Rectal smooth muscle tissue (tissue), 1 donor: Measurements from ENCODE around the gene IFNLR1.

Experiments
- H3K27ac ChIP-seq: one replicate; pipeline ENCODE4 v1.7.0; 2013; ENCODE audit warnings: low read depth, low read length, inconsistent platforms
- H3K27me3 ChIP-seq: one replicate; pipeline ENCODE4 v1.7.0; 2013; ENCODE audit warnings: low read length; ENCODE audit not compliant: control insufficient read depth, insufficient read depth
- H3K36me3 ChIP-seq: one replicate; pipeline ENCODE4 v1.7.0; 2013; ENCODE audit warnings: low read length; ENCODE audit not compliant: control insufficient read depth, insufficient read depth
- H3K4me1 ChIP-seq: one replicate; pipeline ENCODE4 v1.7.0; 2013; ENCODE audit warnings: low read length; ENCODE audit not compliant: control insufficient read depth, insufficient read depth
- H3K4me3 ChIP-seq: one replicate; pipeline ENCODE4 v1.7.0; 2013; ENCODE audit warnings: low read length
- H3K9ac ChIP-seq: one replicate; pipeline ENCODE4 v1.7.0; 2013; ENCODE audit warnings: low read length

IFNLR1 gene

DNA sequence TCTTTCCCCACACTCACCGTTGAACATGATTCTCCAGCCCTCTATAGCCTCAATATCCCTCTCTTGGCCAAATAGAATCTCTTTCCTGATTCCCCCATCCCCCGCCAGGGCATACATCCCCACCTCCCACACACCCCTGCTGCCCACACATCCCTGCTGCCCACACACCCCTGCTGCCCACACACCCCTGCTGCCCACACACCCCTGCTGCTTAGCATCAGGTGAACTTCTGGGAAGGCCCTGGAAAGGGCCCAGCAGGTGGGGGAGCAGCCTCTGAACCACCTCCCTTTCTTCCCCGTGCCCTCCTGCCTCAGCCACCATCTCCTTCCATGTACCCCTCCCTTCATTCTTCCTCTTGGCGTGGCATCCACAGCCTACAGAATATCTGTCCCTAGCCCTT lies 15.9 kb upstream of the IFNLR1 start:
- H3K4me1 ChIP-seq = no peaks in the 10 kb centered on the region
- no peak overlapping the region for H3K4me3 ChIP-seq
- H3K36me3 ChIP-seq = no peaks in the 10 kb centered on the region
- no peak overlapping the region for H3K27ac ChIP-seq
- no peak overlapping the region for H3K9ac ChIP-seq
- peaks cover 3% of the 10 kb centered on the region for H3K27me3 ChIP-seq

DNA sequence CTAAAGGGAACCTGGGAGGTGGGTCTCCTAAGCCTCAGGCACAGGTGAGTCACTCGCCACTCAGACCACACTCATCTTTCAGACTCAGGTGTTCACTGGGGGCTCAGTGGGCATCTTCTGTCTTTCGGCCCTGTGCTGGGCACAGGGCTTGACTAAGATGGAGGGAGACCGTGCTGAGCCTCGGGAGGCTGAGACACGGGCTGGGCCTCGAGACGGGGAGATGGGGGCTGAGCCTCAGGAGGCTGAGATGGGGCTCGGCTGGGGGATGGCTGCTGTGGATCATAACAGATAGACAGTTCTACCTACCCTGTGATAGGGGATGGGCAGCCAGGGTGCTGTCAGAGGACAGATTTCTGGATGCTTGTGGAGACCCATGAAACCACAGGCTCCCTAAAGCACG lies 15.5 kb upstream of the IFNLR1 start:
- peaks cover 3% of the 10 kb centered on the region for H3K27me3 ChIP-seq
- no peaks in the 10 kb centered on the region for H3K36me3 ChIP-seq
- H3K4me3 ChIP-seq = no peak overlapping the region
- no peak overlapping the region for H3K9ac ChIP-seq
- no peak overlapping the region for H3K27ac ChIP-seq
- H3K4me1 ChIP-seq = no peaks in the 10 kb centered on the region

DNA sequence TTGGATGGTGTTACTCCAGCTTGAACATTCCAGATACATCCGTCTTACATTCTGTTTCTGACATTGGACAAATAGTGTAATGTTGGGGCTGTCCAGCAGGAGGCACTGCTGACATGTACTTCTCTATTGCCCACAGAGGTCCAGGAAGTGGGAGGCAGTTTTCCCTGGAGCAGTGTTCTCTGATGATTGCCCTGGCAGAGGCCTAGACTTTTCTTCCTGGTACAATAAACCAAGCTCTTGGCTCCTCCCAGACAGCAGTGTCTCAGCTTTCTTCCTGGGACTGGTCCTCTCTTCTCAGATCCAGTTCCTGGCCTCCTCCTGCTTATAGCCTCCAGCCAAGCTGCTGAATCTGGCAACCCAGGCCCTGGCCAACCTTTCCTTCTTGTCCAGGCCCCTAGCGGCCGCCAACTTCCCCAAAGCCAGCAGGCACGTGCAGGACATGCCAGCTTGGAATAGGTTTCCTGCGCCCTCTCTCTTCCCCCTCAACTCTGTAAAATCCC lies 14.9 kb upstream of the IFNLR1 start:
- Histone ChIP-seq H3K4me1 (no peaks in the 10 kb centered on the region), H3K27ac (no peak overlapping the region), H3K36me3 (no peaks in the 10 kb centered on the region), H3K4me3 (no peak overlapping the region), H3K27me3 (peaks cover 3% of the 10 kb centered on the region), H3K9ac (no peak overlapping the region)

DNA sequence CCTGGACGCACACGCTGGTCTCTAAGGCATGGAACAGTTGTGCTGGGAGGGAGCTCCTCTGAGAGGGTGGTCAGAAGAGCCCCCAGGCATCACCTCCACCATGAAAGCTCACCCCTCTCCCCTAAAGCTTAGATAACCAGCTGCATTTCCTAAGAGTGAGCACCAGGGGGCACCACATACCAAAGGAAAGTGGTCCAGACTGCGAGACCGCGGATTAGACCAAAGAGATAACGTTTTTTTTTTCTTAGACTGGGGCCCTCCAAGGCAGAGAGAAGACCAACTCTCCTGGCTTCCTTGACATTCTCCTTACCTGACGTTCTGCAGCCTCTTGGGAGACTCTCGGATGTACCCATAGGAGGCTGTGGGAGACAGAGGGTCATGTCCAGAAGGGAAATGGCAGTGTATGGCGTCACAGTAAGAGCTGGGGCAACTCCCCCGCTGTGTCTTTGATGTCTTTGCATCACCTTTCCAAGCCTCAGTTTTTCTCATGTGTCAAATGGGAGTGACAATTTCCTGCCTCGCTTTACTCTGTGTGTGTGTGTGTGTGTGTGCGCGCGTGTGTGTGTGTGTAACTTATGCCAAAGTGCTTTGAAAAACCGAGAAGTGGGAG lies 12.3 kb upstream of the IFNLR1 start:
- H3K9ac ChIP-seq = no peak overlapping the region
- peak overlapping the region; percentile 37 for H3K4me3 ChIP-seq
- H3K27ac ChIP-seq = no peak overlapping the region

DNA sequence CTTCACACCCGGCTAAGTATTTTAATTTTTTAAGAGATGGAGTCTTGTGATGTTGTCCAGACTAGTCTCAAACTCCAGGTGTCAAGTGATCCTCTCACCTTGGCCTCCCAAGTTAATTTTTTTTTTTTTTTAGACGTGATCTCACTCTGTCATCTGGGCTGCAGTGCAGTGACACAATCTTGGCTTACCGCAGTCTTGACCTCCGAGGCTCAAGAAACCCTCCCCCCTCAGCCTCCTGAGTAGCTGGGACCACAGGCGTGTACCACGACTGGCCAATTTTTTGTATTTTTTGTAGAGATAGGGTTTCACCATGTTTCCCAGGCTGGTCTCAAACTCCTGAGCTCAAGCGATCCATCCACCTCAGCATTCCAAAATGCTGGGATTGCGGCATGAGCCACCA lies 11.7 kb upstream of the IFNLR1 start:
- H3K4me1 ChIP-seq = no peaks in the 10 kb centered on the region

More for the DNA sequence above, 12.3 kb upstream of the IFNLR1 start:
- Histone ChIP-seq H3K27me3 (no peaks in the 10 kb centered on the region), H3K4me1 (no peaks in the 10 kb centered on the region), H3K36me3 (no peaks in the 10 kb centered on the region)

DNA sequence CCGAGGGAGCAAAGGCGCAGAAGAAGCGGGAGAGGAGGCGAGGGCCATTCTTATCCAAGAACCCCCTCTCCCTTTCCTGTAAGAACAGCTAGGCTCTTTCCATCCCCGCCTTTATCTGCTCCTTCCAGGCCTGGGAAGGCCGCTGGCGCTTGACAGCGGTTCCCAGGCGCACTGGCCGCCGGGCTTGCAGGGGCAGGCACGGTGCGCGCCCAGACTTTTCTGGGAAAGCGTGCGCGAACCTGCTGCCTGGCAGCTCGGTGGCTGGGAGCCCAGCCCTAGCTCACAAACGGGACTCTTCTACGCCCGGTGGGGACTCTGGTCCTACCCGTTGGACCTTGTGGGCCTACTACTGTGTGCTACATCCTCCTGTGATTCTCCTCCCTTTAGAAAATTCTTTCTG lies 8.8 kb upstream of the IFNLR1 start:
- H3K36me3 ChIP-seq = no peaks in the 10 kb centered on the region
- no peaks in the 10 kb centered on the region for H3K27me3 ChIP-seq
- no peak overlapping the region for H3K27ac ChIP-seq
- H3K9ac ChIP-seq = no peak overlapping the region
- no peaks in the 10 kb centered on the region for H3K4me1 ChIP-seq
- no peak overlapping the region for H3K4me3 ChIP-seq

More for the DNA sequence above, 11.7 kb upstream of the IFNLR1 start:
- Histone ChIP-seq H3K4me3 (no peak overlapping the region), H3K36me3 (no peaks in the 10 kb centered on the region), H3K27ac (no peak overlapping the region), H3K27me3 (no peaks in the 10 kb centered on the region), H3K9ac (no peak overlapping the region)

DNA sequence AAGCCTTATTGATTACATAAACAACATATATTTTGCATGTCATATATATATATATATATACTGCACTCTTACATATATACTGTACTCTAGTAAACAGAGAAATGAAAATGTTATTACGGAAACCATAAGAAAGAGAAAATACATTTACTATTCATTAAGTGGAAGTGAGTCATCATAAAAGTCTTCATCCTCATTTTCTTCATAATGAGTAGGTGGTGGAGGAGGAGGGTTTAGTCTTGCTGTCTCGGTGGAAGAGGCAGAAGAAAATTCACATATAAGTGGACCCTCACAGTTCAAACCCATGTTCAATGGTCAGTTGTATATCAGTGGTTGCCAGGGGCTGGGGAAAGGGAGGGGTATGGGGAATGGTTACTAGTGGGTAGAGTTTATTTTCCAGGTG lies 8.0 kb upstream of the IFNLR1 start:
- Histone ChIP-seq H3K9ac (no peak overlapping the region), H3K36me3 (no peaks in the 10 kb centered on the region), H3K4me1 (no peaks in the 10 kb centered on the region), H3K27ac (no peak overlapping the region), H3K4me3 (no peak overlapping the region), H3K27me3 (no peaks in the 10 kb centered on the region)

DNA sequence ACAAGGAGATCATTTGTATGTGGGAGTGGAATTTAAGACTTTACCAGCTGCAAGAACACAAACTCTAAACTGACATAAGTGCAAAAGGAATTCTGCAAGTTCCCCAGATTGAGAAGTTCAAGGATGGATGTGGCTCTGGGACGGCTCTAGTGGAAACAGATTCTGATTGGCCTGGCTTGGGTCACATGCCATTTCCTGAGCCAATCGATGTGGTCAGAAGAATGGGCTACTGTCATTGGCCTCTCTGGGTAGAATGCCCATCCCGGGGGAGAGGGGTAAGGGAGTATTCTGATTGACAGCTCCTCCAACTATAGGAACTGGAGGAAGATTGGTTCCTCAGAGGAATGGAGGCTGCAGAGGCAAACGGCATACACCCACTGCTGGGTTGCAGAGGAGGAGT lies 6.0 kb upstream of the IFNLR1 start:
- no peaks in the 10 kb centered on the region for H3K27me3 ChIP-seq
- no peak overlapping the region for H3K27ac ChIP-seq
- H3K36me3 ChIP-seq = no peaks in the 10 kb centered on the region
- H3K9ac ChIP-seq = no peak overlapping the region
- no peak overlapping the region for H3K4me3 ChIP-seq
- H3K4me1 ChIP-seq = no peaks in the 10 kb centered on the region

DNA sequence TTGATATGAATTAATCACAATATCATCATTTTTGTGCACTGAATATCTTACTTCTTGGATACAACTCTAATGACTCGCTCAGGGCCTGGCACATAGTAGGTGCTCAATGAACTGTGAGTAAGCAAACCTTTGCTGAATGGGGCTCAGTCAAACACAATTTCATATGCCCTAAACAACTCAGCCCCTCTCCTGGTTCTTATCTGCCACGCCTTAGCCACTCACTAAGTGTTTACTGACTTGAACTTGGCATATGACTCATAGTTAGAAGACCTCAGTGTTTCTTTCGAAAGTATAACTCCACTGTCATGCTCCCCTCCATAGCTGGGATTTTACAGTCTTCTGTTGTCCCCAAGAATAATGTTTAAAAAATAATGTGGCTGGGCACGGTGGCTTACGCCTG lies 4.8 kb upstream of the IFNLR1 start:
- H3K4me1 ChIP-seq = no peaks in the 10 kb centered on the region
- H3K27me3 ChIP-seq = peaks cover 2% of the 10 kb centered on the region
- no peak overlapping the region for H3K9ac ChIP-seq
- H3K4me3 ChIP-seq = no peak overlapping the region
- H3K27ac ChIP-seq = no peak overlapping the region
- no peaks in the 10 kb centered on the region for H3K36me3 ChIP-seq

DNA sequence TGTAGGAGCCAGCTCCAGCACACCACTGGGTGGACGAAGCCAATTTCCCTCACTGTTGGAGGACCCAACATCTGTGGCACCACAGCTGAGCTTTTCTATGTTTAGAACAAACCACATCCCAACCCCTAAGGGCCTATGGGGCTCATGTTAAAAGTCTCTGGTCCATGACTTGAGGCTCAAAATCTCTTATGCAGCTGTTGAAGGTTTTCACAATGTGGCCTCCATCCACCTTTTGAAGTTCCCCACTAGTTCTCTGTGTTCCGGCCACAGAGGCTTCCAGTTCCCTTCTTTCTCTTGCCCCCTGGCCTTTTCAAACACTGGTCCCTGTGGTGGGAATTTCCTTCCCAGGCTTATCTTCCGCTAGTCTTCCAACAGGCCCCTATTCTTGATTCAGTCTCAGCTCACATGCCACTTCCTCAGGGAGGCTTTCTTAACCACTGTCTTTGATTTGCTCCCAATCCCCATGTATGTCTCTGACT lies 3.9 kb upstream of the IFNLR1 start:
- Histone ChIP-seq H3K27me3 (peaks cover 2% of the 10 kb centered on the region), H3K4me1 (no peaks in the 10 kb centered on the region), H3K4me3 (no peak overlapping the region), H3K36me3 (no peaks in the 10 kb centered on the region), H3K27ac (no peak overlapping the region), H3K9ac (no peak overlapping the region)

DNA sequence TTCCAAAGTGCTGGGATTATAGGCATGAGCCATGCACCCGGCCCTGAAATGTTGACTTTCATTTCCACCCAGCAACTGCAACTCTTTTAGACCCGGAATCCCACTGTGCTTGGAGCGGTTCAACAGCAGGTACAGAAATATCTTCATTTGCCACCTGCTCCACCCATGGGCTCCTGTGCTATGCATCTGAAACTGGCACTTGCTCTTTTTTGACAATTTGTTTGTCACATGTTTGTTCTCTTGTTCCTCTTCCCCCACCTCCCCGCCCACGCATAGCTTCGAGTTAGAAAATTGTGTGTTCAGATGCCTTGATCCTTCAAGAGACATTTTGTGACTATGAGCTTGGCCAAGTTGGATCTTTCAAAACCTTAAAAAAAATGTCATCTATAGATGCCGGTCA lies 2.4 kb upstream of the IFNLR1 start:
- no peak overlapping the region for H3K27ac ChIP-seq

DNA sequence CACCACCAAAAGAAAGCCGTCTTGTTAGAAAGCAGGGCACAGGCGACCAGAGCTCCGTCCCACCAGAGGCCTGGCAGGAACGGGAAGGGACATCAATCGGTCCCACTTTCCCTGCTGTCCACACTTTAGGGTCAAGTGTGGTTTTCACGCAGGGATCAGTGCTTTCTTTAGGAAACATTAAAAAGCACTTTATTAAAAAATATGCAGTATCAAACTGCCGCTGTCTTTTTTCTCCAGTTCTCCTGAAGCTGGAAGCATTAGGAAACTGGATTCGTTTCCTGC lies 437 bp downstream of the IFNLR1 start:
- peaks cover 2% of the 10 kb centered on the region for H3K27me3 ChIP-seq
- H3K4me1 ChIP-seq = no peaks in the 10 kb centered on the region
- no peak overlapping the region for H3K9ac ChIP-seq
- H3K27ac ChIP-seq = no peak overlapping the region
- H3K4me3 ChIP-seq = peak overlapping the region; percentile 84
- no peaks in the 10 kb centered on the region for H3K36me3 ChIP-seq

More for the DNA sequence above, 2.4 kb upstream of the IFNLR1 start:
- H3K4me1 ChIP-seq = no peaks in the 10 kb centered on the region
- H3K27me3 ChIP-seq = peaks cover 2% of the 10 kb centered on the region
- H3K4me3 ChIP-seq = no peak overlapping the region
- H3K9ac ChIP-seq = no peak overlapping the region
- H3K36me3 ChIP-seq = no peaks in the 10 kb centered on the region

DNA sequence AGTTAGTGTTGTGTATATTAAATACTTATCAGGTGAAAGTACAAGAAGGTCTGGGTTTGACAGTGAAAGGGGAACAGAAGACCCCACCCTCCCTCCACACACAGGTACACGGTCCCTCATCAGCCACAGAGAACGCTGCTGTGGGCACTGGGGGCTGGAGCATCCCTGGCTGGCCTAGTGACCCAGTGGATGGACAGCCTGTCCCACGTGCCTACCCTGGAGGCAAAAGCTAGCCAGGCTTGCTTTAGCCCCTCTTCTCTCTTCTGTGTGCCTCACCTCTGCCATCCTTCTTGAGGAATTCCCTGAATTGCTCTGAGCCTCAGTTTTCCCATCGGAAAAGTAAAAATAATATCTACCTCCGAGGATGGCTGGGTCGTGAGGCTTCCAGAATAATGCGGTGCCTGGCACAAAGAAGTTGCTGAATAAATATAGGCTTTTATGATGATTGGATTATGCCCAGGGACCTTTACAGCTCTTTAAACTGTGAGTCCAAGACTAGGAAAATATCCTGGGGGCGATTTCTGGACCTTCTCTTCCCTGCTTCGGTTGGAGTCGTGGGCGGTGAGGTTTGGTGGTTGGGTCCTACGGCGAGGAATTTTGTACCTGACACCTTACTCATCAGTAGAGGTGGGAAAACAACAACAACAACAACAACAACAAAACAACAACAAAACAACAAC lies 918 bp downstream of the IFNLR1 start:
- Histone ChIP-seq H3K4me1 (no peaks in the 10 kb centered on the region), H3K36me3 (no peaks in the 10 kb centered on the region), H3K9ac (no peak overlapping the region), H3K27ac (no peak overlapping the region), H3K27me3 (peaks cover 2% of the 10 kb centered on the region), H3K4me3 (peak overlapping the region; percentile 84)
